NCI-H2029 treated with DMSO at 0.1 percent for 48 hours (cell line): ENCODE measurements around the gene TAOK1.
A peak's percentile ranks its signal among the peaks of the same experiment; 100 is the strongest.
"Not testable (repeated sequence)": the region's sequence is repeated elsewhere in the genome, so short reads cannot be mapped to it uniquely, and the experiment has no call there.

Experiments
- DNase-seq: peaks from one replicate; lab custom pipeline; 2025; lab: John Stamatoyannopoulos, UW

The TAOK1 gene

GRCh38 chr17:29445844-29446243, 55.7 kb downstream of the TAOK1 start:
- no peak for DNase-seq

- DNase-seq, result no peak
These were observed 59.9 kb downstream of the TAOK1 start for GRCh38 chr17:29449865-29450671.

- no peak for DNase-seq
These were observed 61.1 kb downstream of the TAOK1 start for GRCh38 chr17:29451121-29451742.

DNA sequence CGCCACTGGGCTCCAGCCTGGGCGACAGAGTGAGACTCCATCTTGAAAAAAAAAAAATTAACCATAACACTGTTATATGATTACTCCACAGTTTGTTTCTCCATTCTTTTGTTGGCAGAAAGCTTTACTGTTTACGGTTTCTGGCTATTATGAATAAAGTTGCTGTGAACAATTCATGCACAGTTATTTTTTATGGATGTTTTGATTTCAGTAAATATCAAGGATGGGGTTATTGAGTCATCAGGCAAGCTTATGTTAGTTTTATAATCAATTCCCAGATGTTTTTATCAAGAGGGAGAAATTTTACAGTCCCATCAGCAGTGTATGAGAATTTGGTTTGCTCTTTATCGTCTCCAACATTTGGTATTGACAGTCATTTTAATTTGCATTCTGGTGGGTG, 67.9 kb downstream of the TAOK1 start:
- no peak for DNase-seq

DNA sequence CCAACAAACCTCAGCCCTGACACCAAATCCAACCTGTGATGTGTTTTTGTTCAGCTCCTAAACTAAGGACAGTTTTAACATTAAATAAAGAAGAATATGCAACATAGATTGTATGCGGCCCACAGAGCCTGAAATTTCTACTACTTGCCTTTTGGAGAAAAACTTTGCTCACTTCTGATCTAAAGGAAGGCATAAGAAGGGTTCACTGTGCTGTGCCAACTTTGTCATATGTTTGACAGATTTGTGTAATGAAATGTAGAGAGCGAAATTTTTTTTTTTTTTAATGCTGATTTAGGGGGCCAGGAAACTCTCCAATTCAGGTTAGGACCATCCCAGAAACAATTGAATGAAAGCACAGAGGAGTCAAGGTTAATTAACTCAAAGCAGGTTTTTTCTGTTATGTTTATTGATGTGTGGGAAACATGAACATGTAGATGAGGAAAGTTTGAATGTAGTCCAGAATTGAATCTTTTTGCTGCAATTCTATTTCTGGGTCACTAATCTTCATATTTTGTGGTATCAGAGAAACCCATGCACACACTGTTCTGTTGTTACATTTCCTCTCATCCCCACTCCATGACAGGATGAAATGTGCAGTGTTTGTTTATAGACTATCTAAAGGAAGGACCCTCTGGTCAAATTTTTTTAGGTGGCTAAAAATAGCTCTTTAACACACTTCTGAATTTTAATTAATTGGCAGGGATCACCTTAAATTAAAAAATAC, 71.5 kb downstream of the TAOK1 start:
- DNase-seq, result no peak

DNA sequence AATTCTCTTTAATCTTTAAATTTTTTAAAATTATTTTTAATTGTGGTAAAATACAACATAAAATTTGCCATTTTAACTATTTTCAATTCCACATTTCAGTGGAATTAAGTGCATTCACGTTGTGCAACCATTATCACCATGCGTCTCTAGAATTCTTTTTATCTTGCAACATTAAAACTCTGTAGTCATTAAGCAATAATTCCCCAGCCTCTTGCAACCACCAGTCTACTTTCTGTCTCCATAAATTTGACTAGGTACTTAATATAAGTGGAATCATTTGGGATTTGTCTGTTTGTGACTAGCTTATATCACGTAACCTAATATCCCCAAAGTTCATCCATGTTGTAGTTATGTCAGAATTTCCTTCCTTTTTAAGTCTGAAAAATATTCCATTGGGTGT, 79.1 kb downstream of the TAOK1 start:
- no peak for DNase-seq

GRCh38 chr17:29473437-29473836, 83.3 kb downstream of the TAOK1 start:
- not testable (repeated sequence) for DNase-seq

DNA sequence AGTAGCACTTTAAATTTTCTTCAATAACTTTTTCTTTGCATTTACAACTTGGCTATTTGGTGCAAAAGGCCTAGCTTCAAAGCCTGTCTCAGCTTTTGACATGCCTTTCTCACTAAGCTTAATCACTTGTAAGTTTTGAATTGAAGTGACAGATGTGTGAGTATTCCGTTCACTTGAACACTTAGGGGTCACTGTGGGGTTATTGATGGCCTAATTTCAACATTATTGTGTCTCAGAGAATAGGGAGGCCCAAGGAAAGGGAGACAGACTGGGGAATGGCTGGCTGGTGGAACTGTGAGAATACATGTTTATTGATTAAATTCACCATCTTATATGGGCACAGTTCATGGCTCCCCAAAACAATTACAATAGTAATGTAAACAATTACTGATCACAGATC, 84.1 kb downstream of the TAOK1 start:
- no peak for DNase-seq

DNA sequence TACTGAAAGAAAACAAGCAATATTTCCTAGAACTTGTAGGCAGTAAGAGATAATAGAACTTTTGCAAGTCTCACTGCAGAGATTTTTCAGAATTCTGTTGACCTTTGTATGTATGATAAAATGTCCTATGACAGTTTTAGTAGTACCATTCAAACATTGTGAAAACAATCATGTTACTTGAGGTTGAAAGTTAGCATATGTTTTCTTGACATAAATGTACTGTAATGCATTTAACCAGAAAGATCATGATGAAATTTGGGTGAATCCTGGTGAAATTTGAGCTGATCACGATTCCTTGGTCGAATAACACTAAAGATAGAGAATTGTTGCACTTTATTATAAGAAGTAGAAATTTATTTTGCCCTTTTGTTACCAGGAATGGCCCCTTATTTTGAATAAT, 85.7 kb downstream of the TAOK1 start:
- DNase-seq, result no peak

DNA sequence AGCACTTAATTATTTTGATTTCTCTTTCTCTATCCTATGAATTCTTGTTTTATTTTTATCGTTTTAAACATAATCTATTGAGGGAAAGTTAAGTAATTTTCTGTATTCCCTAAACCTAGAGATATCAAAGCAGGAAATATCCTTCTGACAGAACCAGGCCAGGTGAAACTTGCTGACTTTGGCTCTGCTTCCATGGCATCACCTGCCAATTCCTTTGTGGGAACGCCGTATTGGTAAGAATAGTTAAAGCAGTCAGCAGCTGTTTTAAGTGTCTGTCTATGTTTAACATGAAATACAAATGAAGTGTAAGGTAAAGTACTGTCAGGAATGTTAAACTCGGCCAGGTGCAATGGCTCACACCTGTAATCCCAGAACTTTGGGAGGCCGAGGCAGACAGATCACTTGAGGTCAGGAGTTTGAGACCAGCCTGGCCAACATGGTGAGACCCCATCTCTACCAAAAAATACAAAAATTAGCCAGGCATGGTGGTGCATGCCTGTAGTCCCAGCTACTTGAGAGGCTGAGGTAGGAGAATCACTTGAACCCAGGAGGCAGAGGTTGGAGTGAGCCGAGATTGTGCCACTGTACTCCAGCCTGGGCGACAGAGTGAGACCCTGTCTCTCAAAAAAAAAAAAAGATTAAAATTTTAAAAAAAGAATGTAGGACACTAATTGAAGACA, 90.2 kb downstream of the TAOK1 start:
- peak; percentile 19 for DNase-seq

GRCh38 chr17:29483503-29483902, 93.3 kb downstream of the TAOK1 start:
- DNase-seq, result no peak

DNA sequence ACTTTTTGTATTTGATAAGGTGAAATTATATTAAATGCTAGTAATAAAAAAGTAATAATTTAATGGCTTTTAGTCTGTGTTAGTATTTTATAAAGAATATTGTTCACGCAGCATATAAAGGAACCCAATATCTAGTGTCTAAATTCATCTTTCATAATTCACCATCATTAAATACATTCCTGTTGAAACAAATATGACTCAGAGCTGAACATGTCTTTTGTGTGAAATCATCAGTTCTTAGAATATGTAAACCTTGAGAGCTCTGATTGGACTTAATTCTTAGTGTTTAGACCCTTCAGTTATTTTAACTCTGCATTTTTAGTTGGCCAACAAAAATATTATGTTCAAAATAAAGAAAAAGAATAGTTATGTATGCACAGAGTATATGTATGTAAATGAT, 104.8 kb downstream of the TAOK1 start:
- no peak for DNase-seq

DNA sequence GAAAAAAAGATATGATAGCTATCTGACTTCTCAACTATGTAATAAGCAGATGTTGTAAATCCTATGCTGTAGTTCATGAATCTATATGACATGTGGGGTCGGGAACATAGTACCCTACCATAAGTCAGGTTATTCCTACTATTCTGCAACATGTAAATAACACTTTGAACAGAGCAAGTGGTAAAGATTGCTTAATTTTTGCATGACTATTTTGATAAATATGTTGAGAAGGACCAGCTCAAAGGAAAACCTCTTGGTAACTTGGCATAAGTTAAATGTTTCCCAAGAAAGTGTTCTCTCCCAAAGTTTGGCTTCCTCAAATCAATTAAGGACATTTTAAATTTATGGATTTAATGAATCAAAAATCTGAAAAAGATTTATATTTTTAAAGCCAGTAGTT, 114.5 kb downstream of the TAOK1 start:
- DNase-seq, result no peak

GRCh38 chr17:29505836-29506235, 115.7 kb downstream of the TAOK1 start:
- DNase-seq, result no peak

GRCh38 chr17:29510953-29511352, 120.8 kb downstream of the TAOK1 start:
- no peak for DNase-seq

- DNase-seq, result no peak
These were observed 124.6 kb downstream of the TAOK1 start for GRCh38 chr17:29514792-29515191.

DNA sequence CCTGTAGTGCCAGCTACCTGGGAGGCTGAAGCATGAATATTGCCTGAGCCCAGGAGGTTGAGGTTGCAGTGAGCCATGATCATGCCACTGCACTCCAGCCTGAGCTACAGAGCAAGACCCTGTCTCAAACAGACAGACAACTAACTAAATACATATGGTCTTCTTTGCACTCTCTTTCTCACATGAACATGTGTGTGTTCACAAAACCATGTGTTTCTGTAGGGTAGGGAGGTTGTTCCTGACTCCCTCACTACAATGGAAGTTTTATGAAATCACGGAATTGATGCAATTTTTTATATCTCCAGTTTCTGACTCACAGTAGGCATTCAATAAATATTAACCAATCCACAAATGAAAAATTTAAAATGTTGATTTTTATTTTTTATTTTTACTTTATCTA, 128.2 kb downstream of the TAOK1 start:
- DNase-seq, result no peak

GRCh38 chr17:29524692-29525091, 134.5 kb downstream of the TAOK1 start:
- no peak for DNase-seq

- no peak for DNase-seq
These were observed 136.2 kb downstream of the TAOK1 start for GRCh38 chr17:29526322-29526721.

- no peak for DNase-seq
These were observed 143.8 kb downstream of the TAOK1 start for GRCh38 chr17:29533976-29534375.

- no peak for DNase-seq
These were observed 153.9 kb downstream of the TAOK1 start for GRCh38 chr17:29544066-29544465.

DNA sequence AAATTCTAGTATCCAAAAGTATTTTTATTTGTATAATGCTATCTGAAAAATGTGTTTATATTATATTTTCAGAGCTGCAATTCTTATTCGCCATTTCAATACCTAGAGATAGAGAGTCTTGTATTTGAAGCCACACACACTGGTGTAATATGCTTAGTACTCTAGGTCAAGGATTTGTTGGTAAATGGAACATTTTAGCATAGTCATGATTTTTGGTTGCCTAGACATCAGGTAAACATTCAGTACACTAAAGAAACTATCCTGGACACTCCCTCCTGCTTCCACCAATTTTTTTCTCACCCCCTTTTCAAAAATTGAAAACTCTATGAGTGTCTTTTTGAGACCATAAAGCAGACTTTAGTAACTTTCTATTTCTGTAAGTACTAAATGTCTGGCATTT, 155.9 kb downstream of the TAOK1 start:
- no peak for DNase-seq

GRCh38 chr17:29546830-29547229, 156.7 kb downstream of the TAOK1 start:
- DNase-seq, result no peak
